ENCODE measurements around the gene PRLR.
"Not testable (repeated sequence)": the region's sequence is repeated elsewhere in the genome, so short reads cannot be mapped to it uniquely, and the experiment has no call there.

The PRLR gene

DNA sequence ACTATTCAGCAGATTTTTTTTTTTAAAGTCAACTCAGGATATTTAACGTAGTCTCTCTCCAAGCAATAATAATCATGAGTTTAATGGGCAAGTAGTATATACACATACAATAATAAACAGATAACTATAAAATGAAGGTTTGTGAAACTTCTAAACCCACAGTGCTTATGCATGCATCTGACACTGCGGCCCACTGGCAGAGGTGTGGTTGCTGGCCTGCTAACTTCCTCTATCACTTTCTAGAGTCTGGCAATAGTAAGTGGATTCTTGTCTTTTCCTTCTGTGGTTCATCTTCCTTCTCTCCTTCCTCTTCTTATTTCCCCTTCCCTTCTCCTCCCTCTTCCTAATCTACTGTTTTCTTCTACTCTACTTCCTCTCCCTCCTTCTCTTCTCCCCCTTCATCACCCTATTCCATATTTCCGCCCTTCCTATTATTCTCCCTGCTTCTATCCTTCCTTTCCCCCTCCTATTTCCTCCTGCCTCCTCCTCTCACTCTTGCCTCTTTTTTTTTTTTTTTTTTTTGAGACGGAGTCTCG, 164.0 kb downstream of the PRLR start:
- no peak for DNase-seq

GRCh38 chr5:35063414-35063813, 166.9 kb downstream of the PRLR start:
- no peak for DNase-seq

GRCh38 chr5:35061211-35061770, 169.0 kb downstream of the PRLR start:
- DNase-seq = no peak

DNA sequence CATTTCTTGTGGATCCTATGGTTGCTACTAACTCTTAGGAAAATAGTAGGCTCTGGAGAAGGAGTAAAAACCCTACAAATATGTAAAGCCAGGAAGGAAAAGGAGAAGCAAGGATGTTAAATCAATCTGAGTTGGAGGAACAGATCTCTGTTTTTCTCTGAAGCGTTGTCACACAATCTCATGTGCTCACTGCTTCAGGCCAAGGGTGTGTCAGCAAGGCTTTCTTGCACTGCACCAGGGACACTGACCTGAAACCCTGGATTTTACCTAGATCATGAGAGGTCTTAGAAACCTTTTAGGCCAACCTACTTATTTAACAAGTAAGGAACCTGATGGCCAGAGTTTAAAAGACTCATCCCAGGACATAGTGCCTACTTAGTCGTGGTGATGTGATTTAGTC, 170.1 kb downstream of the PRLR start:
- no peak for DNase-seq

- no peak for DNase-seq
Observed at GRCh38 chr5:35059251-35059650, 171.0 kb downstream of the PRLR start.

- DNase-seq = no peak
Observed at GRCh38 chr5:35058374-35058788, 171.9 kb downstream of the PRLR start.

- no peak for DNase-seq
Observed at GRCh38 chr5:35056686-35057085, 173.6 kb downstream of the PRLR start.

GRCh38 chr5:35052838-35053237, 177.4 kb downstream of the PRLR start:
- DNase-seq = no peak

DNA sequence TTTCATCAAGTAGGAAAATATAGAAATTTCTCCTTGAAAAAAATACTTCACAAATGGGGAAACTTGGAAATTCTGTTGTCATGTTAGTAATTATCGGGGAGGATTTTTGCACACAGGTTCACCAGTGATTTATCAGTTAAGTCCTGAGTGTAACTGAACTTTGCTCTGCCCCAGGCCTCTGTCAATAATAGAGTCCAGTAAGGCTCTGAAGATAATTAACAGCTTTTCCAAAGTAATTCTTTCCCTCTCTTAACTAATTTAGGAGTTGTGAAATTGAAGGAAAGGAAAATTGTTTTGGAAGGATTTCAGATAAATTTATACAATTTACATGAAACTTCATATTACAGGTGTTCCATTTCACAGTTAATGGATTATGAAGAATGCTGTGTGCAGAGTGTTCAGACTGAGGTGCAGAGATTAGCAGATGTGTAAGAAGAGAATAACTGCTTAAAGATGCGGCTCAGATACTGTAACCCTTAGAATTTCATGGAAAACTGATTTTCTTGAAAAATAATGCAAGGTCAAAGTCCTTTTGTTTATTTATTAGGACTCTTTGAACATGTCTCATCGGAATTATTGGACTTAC, 179.7 kb downstream of the PRLR start:
- DNase-seq = no peak

- DNase-seq = no peak
Observed at GRCh38 chr5:35048910-35049309, 181.4 kb downstream of the PRLR start.

- DNase-seq = no peak
Observed at GRCh38 chr5:35047785-35048404, 182.4 kb downstream of the PRLR start, which contains the start of gene AGXT2. Gene AGXT2 (minus strand): TSS chr5:35047949. CDS start chr5:35047892, 57 bp downstream.

- no peak for DNase-seq
Observed at GRCh38 chr5:35046774-35047173, 183.5 kb downstream of the PRLR start.

DNA sequence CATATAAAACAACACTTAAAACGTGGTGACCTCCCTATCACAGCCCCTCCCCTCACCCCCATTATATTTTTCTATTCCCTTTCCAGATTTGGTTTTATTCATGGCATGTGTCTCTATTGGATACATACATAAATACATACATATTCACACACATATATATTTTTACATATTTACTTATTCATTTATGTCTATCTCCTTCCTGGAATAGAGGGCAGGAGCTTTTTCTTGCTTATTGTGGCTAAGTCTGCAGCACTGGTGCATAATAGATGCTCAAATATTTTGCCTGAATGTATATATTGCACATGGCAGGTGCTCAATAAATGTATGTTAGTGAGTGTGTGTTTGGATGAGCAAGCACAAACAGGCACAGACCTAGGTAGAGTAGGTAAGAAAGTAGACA, 185.0 kb downstream of the PRLR start:
- no peak for DNase-seq

- DNase-seq = no peak
Observed at GRCh38 chr5:35044649-35045048, 185.6 kb downstream of the PRLR start.

DNA sequence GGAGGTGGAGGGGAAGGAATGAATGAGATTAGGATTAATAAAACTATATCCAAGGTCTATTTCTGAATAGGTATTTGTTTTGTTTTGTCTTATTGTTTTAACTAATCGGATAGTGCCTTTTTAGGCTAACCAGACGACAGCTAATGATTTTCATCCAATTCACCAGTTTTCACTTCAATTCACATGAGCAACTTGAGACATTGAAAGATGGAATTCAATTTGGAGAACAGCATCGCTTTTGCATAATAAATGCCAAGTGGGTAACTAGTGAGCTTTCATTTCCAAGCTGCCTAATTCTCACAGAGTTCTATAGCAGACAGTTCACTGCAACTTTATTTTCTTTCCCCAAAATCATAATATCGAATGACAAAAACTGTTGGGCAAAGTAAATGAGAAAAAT, 187.5 kb downstream of the PRLR start:
- no peak for DNase-seq

DNA sequence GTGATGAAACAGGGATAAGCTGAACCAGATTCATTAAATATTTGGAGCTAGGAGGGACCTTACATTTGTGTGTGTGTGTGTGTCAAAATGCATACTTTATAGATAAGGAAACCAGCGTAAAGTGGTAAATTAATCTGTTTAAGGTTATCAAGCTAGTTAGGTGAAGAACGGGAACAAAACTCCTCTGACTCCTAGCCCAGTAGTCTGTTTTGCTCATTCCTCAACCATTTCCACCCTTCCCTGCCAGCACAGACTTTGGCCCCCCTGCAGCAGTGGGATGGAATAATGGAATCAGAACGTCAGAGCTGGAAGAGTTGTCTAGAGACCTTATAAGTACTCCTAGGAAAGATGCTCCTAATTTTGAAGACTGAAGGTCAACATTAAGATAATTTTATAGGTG, 189.0 kb downstream of the PRLR start:
- DNase-seq = no peak

DNA sequence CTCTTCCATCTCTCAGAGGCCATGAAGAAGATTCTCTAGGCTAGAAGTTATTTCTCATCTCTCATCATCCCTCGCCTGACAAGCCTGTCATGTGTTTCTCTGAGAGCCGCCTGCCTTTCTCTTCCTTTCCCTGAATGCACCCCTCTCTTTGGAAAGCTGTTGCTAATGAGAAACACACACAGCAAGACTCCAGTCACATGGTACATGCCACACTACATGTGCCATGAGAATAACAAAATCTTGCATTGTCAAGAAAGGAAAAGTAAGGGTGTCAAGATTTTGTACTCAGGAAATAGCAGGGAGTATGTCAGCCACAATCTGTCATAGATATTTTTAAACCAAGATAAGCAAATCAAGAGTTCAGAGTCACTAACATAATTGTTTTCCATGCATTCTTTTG, 191.4 kb downstream of the PRLR start:
- no peak for DNase-seq

- DNase-seq = no peak
Observed at GRCh38 chr5:35036536-35036935, 193.8 kb downstream of the PRLR start.

GRCh38 chr5:35035929-35036328, 194.4 kb downstream of the PRLR start:
- not testable (repeated sequence) for DNase-seq

GRCh38 chr5:35035271-35035670, 195.0 kb downstream of the PRLR start:
- DNase-seq = no peak

DNA sequence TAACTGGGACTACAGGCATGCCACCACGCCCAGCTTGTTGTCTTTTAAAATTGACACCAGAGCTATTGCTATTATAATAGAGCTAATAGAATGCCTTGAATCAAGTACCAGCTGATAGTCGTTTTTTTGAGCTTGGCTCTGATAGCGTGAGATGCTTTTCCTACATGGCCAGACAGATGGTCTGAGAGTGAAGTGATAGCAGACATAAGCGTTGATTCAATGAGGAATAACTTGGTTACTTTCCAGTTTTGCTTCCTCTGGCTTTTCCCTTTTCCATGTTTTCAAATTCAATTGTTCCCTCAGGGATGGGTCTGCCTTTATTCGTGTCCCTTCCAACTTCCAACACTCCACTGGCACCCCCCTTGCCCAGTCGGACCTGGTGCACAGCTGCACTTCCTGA, 197.9 kb downstream of the PRLR start:
- no peak for DNase-seq

DNA sequence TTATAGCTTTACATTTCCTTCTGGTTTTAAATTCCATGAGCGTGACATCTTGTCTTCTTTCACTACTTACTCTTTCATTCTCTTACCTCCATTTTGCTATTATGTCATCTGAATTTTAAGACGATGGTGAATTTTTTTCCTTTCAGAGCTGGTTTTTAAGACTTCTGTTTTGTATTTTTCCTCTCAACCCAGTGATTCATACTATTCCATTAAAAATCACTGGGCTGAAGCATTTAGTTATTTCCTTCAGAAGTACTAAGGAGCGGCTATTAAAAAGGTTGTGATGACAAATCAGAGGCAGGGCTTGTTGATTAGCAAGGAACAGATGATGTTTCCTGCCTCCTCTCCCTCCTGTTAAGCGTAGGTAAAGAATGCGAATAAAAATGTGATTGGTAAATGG, 199.0 kb downstream of the PRLR start:
- no peak for DNase-seq

DNA sequence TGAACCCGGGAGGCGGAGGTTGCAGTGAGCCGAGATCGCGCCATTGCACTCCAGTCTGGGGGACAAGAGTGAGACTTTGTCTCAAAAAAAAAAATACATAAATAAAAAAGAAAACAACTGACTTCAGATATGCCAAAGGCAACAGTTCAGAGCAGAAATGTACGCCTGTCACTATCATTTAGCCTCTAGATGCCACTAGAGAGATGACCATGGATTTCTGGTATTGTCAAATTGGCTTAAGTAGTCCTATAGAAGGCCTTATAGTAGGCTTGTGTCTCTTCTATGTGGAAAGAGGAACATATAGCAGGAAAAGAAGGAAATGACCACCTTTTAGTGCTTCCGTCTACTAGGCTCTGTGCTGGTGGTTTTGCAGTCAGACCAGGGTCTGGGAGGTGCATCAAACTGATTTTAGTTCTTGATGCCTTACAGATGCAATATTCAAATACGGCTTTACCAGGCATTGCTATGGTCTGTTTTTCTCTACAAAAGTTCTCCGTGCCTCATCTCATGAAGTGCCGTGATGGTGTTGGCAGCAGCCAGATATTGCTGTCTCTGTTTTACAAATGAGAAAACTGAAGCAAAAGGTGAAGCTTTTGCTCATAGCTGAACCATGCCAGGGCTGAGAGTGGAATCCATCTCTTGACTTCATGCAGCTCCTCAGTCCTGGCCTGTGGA, 199.7 kb downstream of the PRLR start:
- DNase-seq = no peak

DNA sequence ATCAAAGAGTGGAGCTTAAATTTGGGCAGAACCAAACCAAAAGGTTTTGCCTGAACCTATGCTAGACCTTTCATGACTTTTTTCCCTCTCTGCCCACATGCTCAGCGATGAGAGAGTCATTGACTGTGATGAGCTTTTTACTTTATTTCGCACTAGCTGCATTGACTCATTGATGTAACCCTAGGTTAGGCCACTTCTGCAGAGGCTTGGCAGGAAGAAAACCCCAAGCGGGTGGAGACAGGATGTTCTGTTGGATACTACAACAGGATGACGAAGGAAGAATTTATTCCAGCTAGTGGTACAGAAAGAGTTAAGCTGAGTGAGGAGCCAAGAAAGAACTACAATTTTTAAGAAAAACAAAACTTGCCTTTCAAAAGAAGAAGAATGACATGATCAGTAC, 201.0 kb downstream of the PRLR start:
- no peak for DNase-seq
